Measurements from ENCODE around the gene EBNA1BP2.

- TF ChIP-seq BRD4 (CRISPR knock-in tag; IDR thresholded peaks at IDR 0.05) (no peak), USF2 (IDR thresholded peaks at IDR 0.05; ENCODE audit: low read depth, low read length) (no peak), USF2 (CRISPR knock-in tag; IDR thresholded peaks at IDR 0.05; ENCODE audit: borderline replicate concordance) (no peak), ZC3H13 (CRISPR knock-in tag; IDR thresholded peaks at IDR 0.05) (no peak), JUNB (CRISPR knock-in tag; IDR thresholded peaks at IDR 0.05; ENCODE audit: borderline replicate concordance) (no peak), MEIS2 (CRISPR knock-in tag; IDR thresholded peaks at IDR 0.05) (no peak), PRPF4 (IDR thresholded peaks at IDR 0.05; ENCODE audit: low read depth, low read length, poor library complexity, severe bottlenecking) (no peak)
- TF ChIP-seq, protein P1, sequence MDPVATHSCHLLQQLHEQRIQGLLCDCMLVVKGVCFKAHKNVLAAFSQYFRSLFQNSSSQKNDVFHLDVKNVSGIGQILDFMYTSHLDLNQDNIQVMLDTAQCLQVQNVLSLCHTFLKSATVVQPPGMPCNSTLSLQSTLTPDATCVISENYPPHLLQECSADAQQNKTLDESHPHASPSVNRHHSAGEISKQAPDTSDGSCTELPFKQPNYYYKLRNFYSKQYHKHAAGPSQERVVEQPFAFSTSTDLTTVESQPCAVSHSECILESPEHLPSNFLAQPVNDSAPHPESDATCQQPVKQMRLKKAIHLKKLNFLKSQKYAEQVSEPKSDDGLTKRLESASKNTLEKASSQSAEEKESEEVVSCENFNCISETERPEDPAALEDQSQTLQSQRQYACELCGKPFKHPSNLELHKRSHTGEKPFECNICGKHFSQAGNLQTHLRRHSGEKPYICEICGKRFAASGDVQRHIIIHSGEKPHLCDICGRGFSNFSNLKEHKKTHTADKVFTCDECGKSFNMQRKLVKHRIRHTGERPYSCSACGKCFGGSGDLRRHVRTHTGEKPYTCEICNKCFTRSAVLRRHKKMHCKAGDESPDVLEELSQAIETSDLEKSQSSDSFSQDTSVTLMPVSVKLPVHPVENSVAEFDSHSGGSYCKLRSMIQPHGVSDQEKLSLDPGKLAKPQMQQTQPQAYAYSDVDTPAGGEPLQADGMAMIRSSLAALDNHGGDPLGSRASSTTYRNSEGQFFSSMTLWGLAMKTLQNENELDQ (CRISPR knock-in tag; IDR thresholded peaks at IDR 0.05; ENCODE audit: borderline replicate concordance) = no peak
- TF ChIP-seq, protein P2, sequence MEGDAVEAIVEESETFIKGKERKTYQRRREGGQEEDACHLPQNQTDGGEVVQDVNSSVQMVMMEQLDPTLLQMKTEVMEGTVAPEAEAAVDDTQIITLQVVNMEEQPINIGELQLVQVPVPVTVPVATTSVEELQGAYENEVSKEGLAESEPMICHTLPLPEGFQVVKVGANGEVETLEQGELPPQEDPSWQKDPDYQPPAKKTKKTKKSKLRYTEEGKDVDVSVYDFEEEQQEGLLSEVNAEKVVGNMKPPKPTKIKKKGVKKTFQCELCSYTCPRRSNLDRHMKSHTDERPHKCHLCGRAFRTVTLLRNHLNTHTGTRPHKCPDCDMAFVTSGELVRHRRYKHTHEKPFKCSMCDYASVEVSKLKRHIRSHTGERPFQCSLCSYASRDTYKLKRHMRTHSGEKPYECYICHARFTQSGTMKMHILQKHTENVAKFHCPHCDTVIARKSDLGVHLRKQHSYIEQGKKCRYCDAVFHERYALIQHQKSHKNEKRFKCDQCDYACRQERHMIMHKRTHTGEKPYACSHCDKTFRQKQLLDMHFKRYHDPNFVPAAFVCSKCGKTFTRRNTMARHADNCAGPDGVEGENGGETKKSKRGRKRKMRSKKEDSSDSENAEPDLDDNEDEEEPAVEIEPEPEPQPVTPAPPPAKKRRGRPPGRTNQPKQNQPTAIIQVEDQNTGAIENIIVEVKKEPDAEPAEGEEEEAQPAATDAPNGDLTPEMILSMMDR (CRISPR knock-in tag; IDR thresholded peaks at IDR 0.05) = no peak
Measured at GRCh38 chr1:43171312-43171875, 696 bp downstream of the EBNA1BP2 start.
